ENCODE data around the gene NSUN4. TPM values are rescaled to one million over a fixed set of nuclear protein-coding genes. Genes with fewer than 3 reads are reported as not detected.

Gene NSUN4
- total RNA-seq, 2 experiments from 2014 or later: 33.6 to 37.8 TPM

DNA sequence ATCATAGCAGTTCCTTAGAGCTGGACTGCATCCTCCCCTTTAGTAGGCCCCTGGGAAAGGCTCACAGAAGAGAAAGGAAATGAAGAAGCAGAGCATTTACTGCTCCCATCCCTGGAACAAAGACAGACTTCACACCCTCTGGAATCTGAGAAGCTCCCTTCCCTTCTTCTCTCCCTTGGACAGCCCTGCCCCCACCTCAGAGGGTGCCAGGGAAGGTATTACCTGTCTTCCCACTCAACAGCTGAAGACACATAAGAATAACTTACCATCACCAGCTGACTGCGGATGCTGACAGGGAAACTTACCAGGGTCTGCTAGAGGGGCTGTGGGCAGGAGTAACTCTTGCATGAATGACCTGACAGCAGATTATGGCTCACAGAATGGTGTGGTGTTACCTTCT lies 39.4 kb downstream of the NSUN4 start:
- intact Hi-C loops (cut with micrococcal nuclease): no loop called here
- H3K27ac Mint-ChIP-seq: no peak overlapping the region
- no peak for DNase-seq
- H3K36me3 Mint-ChIP-seq (ENCODE audit: low read depth): peaks cover 15% of the 10 kb centered on the region
- CTCF ChIA-PET: interaction anchor here (1.0 to 1.3 kb wide), 2 partner anchors 13 to 32 kb away, joined by 3 to 4 read pairs; no protein-coding TSS in a partner anchor
- H3K4me3 Mint-ChIP-seq: no peak overlapping the region
- H3K27me3 Mint-ChIP-seq (ENCODE audit: low read depth): no peaks in the 10 kb centered on the region
- peaks cover 5% of the 10 kb centered on the region for H3K9me3 Mint-ChIP-seq
- H3K4me1 Mint-ChIP-seq (ENCODE audit: low read depth): no peaks in the 10 kb centered on the region

DNA sequence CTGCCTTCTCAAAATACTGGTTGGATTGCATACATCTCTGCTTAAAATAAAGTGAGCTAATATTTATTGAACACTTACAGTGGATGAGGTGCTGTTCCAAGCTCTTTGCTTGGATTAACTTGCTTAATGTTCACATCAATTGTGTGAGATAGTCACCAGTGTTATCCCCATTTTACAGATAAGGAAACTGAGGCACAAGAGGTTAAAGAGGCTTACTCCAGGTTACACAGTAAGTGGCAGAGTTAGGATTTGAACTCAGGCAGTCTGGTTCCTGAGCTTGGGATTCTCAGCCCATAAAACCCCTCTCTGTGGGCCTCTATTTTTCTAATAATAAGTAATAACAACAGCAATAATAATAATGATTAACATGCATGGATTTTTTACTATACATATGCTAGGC lies 39.9 kb downstream of the NSUN4 start:
- Mint-ChIP-seq H3K9me3 (peaks cover 5% of the 10 kb centered on the region), H3K36me3 (ENCODE audit: low read depth) (peaks cover 18% of the 10 kb centered on the region), H3K27ac (no peak overlapping the region), H3K4me1 (ENCODE audit: low read depth) (no peaks in the 10 kb centered on the region), H3K27me3 (ENCODE audit: low read depth) (no peaks in the 10 kb centered on the region), H3K4me3 (no peak overlapping the region)
- DNase-seq: no peak
- CTCF ChIA-PET: interaction anchor here (1.0 to 1.3 kb wide), 2 partner anchors 14 to 32 kb away, joined by 3 to 4 read pairs; no protein-coding TSS in a partner anchor
- intact Hi-C loops (cut with micrococcal nuclease): no loop called here

DNA sequence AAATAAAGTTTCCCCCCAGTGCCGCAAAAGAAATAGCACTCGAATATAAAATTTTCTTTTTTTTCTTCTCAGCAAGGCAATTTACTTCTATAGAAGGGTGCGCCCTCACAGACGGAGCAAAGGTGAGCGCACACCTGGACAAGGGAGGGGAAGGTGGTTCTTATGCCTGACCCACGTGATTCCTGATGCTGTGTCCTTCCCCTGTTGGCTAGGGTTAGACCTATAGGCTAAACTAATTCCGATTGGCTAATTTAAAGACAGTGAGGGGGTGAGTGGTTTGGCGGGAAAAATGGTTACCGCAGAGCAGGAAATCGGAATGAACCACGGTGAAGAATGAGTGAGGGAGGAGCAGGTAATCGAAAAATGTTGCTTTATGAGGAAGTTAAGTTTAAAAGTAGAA lies 52.9 kb downstream of the NSUN4 start:
- DNase-seq: no peak
- H3K36me3 Mint-ChIP-seq (ENCODE audit: low read depth): peaks cover 18% of the 10 kb centered on the region
- H3K27me3 Mint-ChIP-seq (ENCODE audit: low read depth): peaks cover 22% of the 10 kb centered on the region
- peaks cover 5% of the 10 kb centered on the region for H3K4me1 Mint-ChIP-seq (ENCODE audit: low read depth)
- CTCF ChIA-PET: no interaction called here
- no peak overlapping the region for H3K27ac Mint-ChIP-seq
- H3K9me3 Mint-ChIP-seq: peaks cover 18% of the 10 kb centered on the region
- H3K4me3 Mint-ChIP-seq: no peak overlapping the region
- intact Hi-C loops (cut with micrococcal nuclease): no loop called here

- CTCF ChIA-PET: interaction anchor here (0.7 kb wide), 1 partner anchor 16 kb away, joined by 3 read pairs; no protein-coding TSS in a partner anchor
- Mint-ChIP-seq H3K36me3 (ENCODE audit: low read depth) (peaks cover 18% of the 10 kb centered on the region), H3K27ac (no peak within 1 kb of the TSS)
Measured at GRCh38 chr1:46394108-46394871, 53.7 kb downstream of the NSUN4 start, which contains the start of gene FAAH. TSS of gene FAAH (plus strand) at chr1:46394317. CDS start at chr1:46394349, 32 bp downstream.

GRCh38 chr1:46394872-46395465 lies 54.4 kb downstream of the NSUN4 start:
- H3K36me3 Mint-ChIP-seq (ENCODE audit: low read depth): peaks cover 18% of the 10 kb centered on the region
- intact Hi-C loops (cut with micrococcal nuclease): no loop called here
- H3K9me3 Mint-ChIP-seq: peaks cover 18% of the 10 kb centered on the region
- peaks cover 22% of the 10 kb centered on the region for H3K27me3 Mint-ChIP-seq (ENCODE audit: low read depth)
- H3K4me3 Mint-ChIP-seq: peak overlapping the region; percentile 25
- no peak overlapping the region for H3K27ac Mint-ChIP-seq
- DNase-seq: no peak
- CTCF ChIA-PET: interaction anchor here (0.7 kb wide), 1 partner anchor 15 kb away, joined by 3 read pairs; no protein-coding TSS in a partner anchor
- H3K4me1 Mint-ChIP-seq (ENCODE audit: low read depth): peaks cover 5% of the 10 kb centered on the region

More at GRCh38 chr1:46394108-46394871, 53.7 kb downstream of the NSUN4 start, which contains the start of gene FAAH:
- H3K9me3 Mint-ChIP-seq: peaks cover 18% of the 10 kb centered on the region
- H3K4me1 Mint-ChIP-seq (ENCODE audit: low read depth): peaks cover 5% of the 10 kb centered on the region
- H3K4me3 Mint-ChIP-seq: peak within 1 kb of the TSS; percentile 25
- intact Hi-C loops (cut with micrococcal nuclease): no loop called here
- peaks cover 22% of the 10 kb centered on the region for H3K27me3 Mint-ChIP-seq (ENCODE audit: low read depth)
- peak; percentile 52 for DNase-seq

- Mint-ChIP-seq H3K9me3 (peaks cover 18% of the 10 kb centered on the region), H3K4me1 (ENCODE audit: low read depth) (peaks cover 5% of the 10 kb centered on the region), H3K4me3 (no peak overlapping the region), H3K36me3 (ENCODE audit: low read depth) (peaks cover 18% of the 10 kb centered on the region), H3K27me3 (ENCODE audit: low read depth) (peaks cover 22% of the 10 kb centered on the region), H3K27ac (no peak overlapping the region)
- CTCF ChIA-PET: no interaction called here
- no peak for DNase-seq
- intact Hi-C loops (cut with micrococcal nuclease): no loop called here
Measured at GRCh38 chr1:46396441-46397398, 56.1 kb downstream of the NSUN4 start.

GRCh38 chr1:46399307-46399706 lies 58.7 kb downstream of the NSUN4 start:
- H3K9me3 Mint-ChIP-seq: no peaks in the 10 kb centered on the region
- no peak overlapping the region for H3K27ac Mint-ChIP-seq
- DNase-seq: no peak
- no peaks in the 10 kb centered on the region for H3K36me3 Mint-ChIP-seq (ENCODE audit: low read depth)
- no peak overlapping the region for H3K4me3 Mint-ChIP-seq
- H3K27me3 Mint-ChIP-seq (ENCODE audit: low read depth): peaks cover 8% of the 10 kb centered on the region
- intact Hi-C loops (cut with micrococcal nuclease): no loop called here
- peaks cover 3% of the 10 kb centered on the region for H3K4me1 Mint-ChIP-seq (ENCODE audit: low read depth)
- CTCF ChIA-PET: interaction anchor here (0.7 kb wide), 1 partner anchor 48 kb away, joined by 3 read pairs; no protein-coding TSS in a partner anchor

GRCh38 chr1:46400421-46400820 lies 59.8 kb downstream of the NSUN4 start:
- Mint-ChIP-seq H3K36me3 (ENCODE audit: low read depth) (no peaks in the 10 kb centered on the region), H3K27me3 (ENCODE audit: low read depth) (peaks cover 3% of the 10 kb centered on the region), H3K4me3 (no peak overlapping the region), H3K4me1 (ENCODE audit: low read depth) (no peaks in the 10 kb centered on the region), H3K9me3 (no peaks in the 10 kb centered on the region), H3K27ac (no peak overlapping the region)
- CTCF ChIA-PET: no interaction called here
- intact Hi-C loops (cut with micrococcal nuclease): no loop called here
- DNase-seq: no peak

DNA sequence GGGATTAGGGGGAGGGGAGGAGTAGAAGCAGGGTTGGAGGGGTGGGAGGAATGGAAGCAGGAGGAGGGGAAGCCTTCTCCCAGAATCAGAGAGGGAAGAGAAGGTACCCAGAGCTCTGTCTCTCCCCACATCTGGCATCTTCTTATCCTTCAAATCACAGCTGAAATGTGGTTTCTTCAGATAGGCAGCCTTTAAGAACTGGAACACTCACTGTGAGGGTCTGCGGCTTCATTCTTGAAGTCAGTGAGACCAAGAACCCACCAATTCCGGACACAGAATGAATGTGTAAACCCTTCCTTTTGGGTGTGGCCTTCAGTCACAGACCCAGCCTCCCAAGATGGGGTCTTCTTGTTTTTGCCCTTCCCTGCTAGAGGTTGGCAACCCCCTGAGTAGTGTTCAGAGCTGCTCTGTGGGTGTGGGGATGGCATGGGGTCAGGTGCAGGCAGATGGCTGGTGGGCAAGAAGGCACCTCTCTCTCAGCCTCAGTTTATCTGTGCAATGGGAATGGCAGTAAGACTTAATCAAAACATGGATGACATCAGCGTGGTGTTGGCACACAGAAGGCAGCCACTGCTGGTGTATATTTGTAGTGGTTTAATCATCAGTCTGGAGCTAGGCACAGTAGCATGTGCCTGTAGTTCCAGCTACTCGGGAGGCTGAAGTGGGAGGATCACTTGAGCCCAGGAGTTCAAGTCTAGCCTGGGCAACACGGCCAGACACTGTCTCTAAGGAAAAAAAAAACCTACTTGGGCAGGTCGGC lies 60.7 kb downstream of the NSUN4 start:
- Mint-ChIP-seq H3K4me3 (no peak overlapping the region), H3K4me1 (ENCODE audit: low read depth) (no peaks in the 10 kb centered on the region), H3K27ac (no peak overlapping the region), H3K36me3 (ENCODE audit: low read depth) (no peaks in the 10 kb centered on the region), H3K27me3 (ENCODE audit: low read depth) (no peaks in the 10 kb centered on the region), H3K9me3 (no peaks in the 10 kb centered on the region)
- DNase-seq: no peak
- CTCF ChIA-PET: interaction anchor here (1.1 kb wide), 1 partner anchor 126 kb away, joined by 3 read pairs; no protein-coding TSS in a partner anchor
- intact Hi-C loops (cut with micrococcal nuclease): no loop called here

DNA sequence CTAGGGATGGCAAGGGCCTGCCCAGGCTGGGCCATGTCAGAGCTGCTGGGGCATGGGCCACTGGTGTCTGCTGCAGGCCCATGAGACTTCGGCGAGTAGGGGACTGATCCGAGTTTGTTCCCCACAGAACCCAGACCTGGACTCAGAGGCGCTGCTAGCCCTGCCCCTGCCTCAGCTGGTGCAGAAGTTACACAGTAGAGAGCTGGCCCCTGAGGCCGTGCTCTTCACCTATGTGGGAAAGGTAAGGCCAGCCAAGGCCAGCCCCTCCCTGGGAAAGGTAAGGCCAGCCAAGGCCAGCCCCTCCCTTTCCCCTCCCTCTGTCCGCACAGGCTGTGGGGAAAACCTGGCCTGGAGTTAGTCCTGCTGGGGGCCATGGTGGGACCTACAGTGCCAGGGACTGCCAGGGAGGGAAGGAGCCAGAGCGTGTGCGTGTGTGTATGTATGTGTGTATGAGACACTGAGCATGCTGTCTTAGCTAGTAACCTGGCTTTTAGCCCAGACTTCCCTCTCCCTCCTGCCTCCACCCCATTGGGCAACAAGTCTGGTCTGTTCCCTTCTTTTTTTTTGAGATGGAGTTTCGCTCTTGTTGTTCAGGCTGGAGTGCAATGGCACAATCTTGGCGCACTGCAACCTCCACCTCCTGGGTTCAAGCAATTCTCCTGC lies 61.5 kb downstream of the NSUN4 start:
- H3K9me3 Mint-ChIP-seq: no peaks in the 10 kb centered on the region
- H3K27ac Mint-ChIP-seq: no peak overlapping the region
- H3K4me1 Mint-ChIP-seq (ENCODE audit: low read depth): no peaks in the 10 kb centered on the region
- H3K27me3 Mint-ChIP-seq (ENCODE audit: low read depth): no peaks in the 10 kb centered on the region
- intact Hi-C loops (cut with micrococcal nuclease): no loop called here
- H3K36me3 Mint-ChIP-seq (ENCODE audit: low read depth): no peaks in the 10 kb centered on the region
- DNase-seq: no peak
- no peak overlapping the region for H3K4me3 Mint-ChIP-seq
- CTCF ChIA-PET: interaction anchor here (0.7 to 1.1 kb wide), 2 partner anchors 15 to 126 kb away, joined by 3 read pairs; no protein-coding TSS in a partner anchor

GRCh38 chr1:46403916-46404315 lies 63.3 kb downstream of the NSUN4 start:
- no peak overlapping the region for H3K27ac Mint-ChIP-seq
- CTCF ChIA-PET: interaction anchor here (1.0 kb wide), 1 partner anchor 117 kb away, joined by 3 read pairs; no protein-coding TSS in a partner anchor

More at GRCh38 chr1:46403916-46404315, 63.3 kb downstream of the NSUN4 start:
- intact Hi-C loops (cut with micrococcal nuclease): no loop called here
- no peaks in the 10 kb centered on the region for H3K36me3 Mint-ChIP-seq (ENCODE audit: low read depth)
- DNase-seq: no peak
- no peaks in the 10 kb centered on the region for H3K9me3 Mint-ChIP-seq
- H3K4me1 Mint-ChIP-seq (ENCODE audit: low read depth): no peaks in the 10 kb centered on the region
- H3K4me3 Mint-ChIP-seq: no peak overlapping the region
- no peaks in the 10 kb centered on the region for H3K27me3 Mint-ChIP-seq (ENCODE audit: low read depth)
